ENCODE measurements around the gene MMP21.
A peak's percentile ranks its signal among the peaks of the same experiment; 100 is the strongest.

The MMP21 gene

GRCh38 chr10:125762692-125763648 lies 12.7 kb downstream of the MMP21 start:
- FAIRE-seq: no peak

GRCh38 chr10:125761961-125762360 lies 13.7 kb downstream of the MMP21 start:
- FAIRE-seq: no peak

- no peak for FAIRE-seq
These were observed 17.9 kb downstream of the MMP21 start for GRCh38 chr10:125757742-125758141.

- no peak for FAIRE-seq
These were observed 18.7 kb downstream of the MMP21 start for GRCh38 chr10:125756853-125757487.

DNA sequence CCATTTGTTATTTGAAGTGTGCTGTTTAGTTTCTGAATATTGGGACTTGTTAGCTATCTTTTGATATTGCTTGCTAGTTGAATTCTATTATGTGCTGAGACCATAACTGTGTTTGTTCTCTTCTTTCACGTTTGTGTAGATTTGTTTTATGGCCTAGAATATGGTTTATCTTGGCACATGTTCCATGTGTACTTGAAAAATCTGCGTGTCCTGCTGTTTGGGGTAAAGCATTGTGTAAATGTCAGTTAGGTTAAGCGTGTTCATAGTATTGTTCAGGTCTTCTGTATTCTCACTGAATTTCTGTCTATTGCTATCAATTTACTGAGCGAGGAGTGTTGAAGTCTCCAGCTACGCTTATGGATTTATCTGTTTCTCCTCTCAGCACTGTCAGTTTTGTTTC lies 19.4 kb downstream of the MMP21 start:
- no peak for FAIRE-seq

DNA sequence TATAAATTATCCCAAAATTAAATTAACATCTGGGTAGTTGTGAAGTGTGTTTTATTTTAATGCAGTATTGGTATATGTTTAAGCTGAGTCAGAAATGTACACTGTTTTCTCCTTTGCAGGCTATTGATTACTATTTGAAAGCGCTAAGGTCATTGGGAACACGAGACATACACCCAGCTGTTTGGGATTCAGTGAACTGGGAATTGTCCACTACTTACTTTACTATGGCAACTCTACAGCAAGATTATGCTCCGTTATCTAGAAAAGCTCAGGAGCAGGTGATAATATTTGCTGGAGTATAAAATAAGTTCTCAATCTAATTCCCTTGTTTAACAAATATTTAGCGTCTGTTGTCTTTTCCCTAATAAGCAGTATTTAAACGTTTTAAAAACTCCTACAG lies 28.2 kb downstream of the MMP21 start:
- no peak for FAIRE-seq

DNA sequence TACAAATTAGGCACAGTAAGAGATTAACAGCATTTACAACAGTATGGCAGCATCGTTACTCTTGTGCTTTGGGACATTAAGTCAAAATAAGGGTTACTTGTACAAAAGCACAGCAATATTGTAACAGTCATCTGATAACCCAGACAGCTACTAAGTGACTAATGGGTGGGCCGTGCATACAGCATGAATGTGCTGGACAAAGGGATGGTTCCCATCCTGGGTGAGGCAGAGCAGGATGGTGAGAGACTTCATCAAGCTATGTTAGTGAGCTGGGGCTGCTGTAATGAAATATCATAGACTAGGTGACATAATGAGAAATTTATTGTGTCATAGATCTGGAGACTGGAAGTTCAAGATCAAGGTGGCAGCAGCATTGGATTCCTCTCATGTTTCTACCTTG lies 30.7 kb downstream of the MMP21 start:
- no peak for FAIRE-seq

GRCh38 chr10:125742465-125742864 lies 33.2 kb downstream of the MMP21 start:
- no peak for FAIRE-seq

- FAIRE-seq: no peak
These were observed 35.5 kb downstream of the MMP21 start for GRCh38 chr10:125739994-125740679.

- FAIRE-seq: no peak
These were observed 37.4 kb downstream of the MMP21 start for GRCh38 chr10:125738206-125738605.

DNA sequence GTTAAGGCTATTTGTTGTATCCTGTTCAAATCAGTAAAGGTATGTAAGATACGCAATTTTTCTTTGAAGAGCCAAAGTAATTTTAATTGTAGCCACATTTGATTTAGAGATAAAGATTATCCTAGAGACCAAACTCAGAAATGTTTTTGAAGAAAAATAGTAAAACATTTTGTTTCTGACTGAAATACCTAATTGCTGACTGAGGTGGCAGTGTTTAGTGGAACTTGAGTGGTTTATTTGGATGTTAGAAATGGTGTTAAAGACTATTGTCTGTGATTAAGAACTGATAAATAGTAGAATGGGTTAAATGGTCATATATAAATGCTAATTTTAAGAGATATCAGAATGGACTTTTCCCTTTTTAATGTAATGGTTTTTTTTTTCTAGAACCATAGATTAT lies 40.8 kb downstream of the MMP21 start:
- FAIRE-seq: peak; percentile 4

DNA sequence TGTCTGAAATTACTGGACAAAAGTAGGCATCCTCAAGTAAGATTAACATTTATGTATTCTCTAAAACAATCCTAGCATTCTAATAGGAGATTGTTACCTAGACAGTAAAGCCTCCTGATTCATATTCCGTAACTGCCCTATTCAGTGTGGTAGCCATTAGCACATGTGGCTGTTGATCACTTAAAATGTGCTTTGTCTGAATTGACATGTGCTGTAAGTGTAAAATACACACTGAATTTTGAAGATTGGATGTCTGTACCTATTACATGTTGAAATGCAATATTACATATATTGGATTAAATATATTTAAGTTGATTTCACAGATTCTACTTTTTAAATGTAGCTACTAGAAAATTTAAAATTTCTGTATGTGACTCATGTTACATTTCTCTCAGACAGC lies 41.5 kb downstream of the MMP21 start:
- no peak for FAIRE-seq

- FAIRE-seq: no peak
These were observed 48.2 kb downstream of the MMP21 start for GRCh38 chr10:125727436-125727835.

DNA sequence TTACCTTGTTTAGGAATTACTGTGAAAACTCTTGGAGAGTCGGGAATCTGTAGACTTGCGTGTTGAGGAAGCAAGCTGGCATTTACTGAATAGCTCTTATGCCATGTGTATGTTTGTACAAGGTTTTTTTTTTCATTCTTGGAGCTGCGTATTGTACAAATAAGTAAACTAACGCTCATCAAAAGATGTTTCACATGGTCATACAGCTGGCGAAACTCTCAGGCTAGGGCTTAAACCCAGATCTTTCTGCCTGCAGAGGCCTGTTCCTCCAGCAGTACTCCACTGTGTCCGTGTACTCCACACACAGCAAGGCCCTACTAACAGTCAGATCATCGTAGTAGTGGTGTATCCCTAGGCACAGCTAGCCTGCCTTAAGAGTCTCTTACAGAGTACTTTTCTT lies 48.7 kb downstream of the MMP21 start:
- FAIRE-seq: no peak

DNA sequence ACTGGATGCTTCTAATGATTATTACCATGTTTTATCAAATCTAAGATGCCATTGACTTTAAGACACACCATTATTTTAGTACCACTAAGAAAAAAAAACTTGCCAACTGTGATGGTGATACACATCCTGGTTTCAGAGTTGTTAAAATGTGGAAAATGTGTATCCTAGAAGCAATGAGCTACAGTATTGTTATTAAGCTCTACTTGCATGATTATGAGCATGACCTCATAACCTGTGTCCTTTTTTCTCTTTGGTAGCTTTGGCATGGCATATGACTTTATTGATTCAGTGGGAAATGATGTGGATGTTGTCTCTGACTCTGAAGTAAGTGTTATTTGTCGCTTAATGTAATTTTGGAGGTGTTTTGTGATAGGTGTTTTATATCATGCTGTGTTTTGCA lies 52.8 kb downstream of the MMP21 start:
- no peak for FAIRE-seq

GRCh38 chr10:125721035-125721434 lies 54.6 kb downstream of the MMP21 start:
- no peak for FAIRE-seq

DNA sequence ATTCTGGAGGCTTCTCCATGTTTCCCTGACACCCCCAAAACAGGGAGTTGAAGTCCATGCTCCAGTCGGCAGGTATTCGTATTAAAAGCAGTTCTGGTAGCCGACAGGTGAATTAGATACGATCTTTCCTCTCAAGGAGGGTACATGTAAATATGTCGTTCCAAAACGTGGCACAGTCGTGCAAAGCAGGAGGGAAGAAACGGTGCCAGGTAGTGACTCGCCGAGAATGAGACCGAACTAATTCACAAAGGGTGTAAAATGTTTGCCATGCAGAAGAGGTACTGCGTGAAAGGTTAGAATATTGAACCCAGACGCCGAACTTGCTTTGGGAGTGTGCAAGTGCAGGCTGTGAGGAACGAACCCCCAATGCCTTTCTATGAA lies 55.6 kb downstream of the MMP21 start:
- no peak for FAIRE-seq

GRCh38 chr10:125719173-125720001 lies 56.2 kb downstream of the MMP21 start, which contains the start of gene EDRF1:
TSS of gene EDRF1 (plus strand) at chr10:125719709. CDS start at chr10:125719808, 99 bp downstream.
- peak; percentile 99 for FAIRE-seq

All from endometrium (tissue), 2 donors.